Epithelial cell of proximal tubule (primary cell): ENCODE results near the gene CDC42EP3. TPM values are rescaled to one million over a fixed set of nuclear protein-coding genes. Genes with fewer than 3 reads are reported as not detected.
A peak's percentile ranks its signal among the peaks of the same experiment; 100 is the strongest.

Source experiments
- DNase-seq: peaks from one replicate; pipeline ENCODE4 v3.0.0-alpha.2; 2011; ENCODE audit warnings: low read depth
- H3K4me3 ChIP-seq: 2 replicates; pipeline ENCODE4 v1.5.1; 2011; ENCODE audit warnings: low read depth, mild to moderate bottlenecking, low read length
- total RNA-seq: library from RNA; depleted of rRNA; stranded (reverse); fragments of >200 nt; gene quantifications from 2 replicates; pipeline ENCODE4 v1.2.3, GENCODE V29; 2015
- TF ChIP-seq, protein P1 (sequence below): conservative IDR thresholded peaks from 2 replicates; pipeline ENCODE4 v1.5.1; 2012; ENCODE audit warnings: low read depth, mild to moderate bottlenecking, low read length

The CDC42EP3 gene
- total RNA-seq, 1 donor from 2014 or later = 30.0 TPM

DNA sequence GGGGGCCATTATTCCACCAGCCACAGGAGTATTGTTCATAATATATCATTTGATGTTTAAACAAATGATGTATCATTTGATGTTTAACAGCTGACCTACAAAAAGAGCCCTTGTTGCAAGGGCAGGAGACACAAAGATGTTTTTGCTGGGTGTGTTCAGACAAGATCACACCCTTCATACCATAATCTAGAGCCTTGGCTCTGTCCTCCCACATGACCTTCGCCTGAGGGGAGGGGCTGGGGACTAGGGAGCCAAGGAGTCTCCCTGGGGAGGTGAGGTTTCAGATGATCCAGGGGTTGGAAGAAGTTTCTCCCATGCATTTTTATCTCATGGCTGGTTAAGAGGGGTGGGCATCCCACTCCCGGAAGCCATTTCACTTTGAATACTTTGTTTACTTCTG is 33.5 kb downstream of the CDC42EP3 start:
- H3K4me3 ChIP-seq = no peak overlapping the region
- TF ChIP-seq, protein P1, sequence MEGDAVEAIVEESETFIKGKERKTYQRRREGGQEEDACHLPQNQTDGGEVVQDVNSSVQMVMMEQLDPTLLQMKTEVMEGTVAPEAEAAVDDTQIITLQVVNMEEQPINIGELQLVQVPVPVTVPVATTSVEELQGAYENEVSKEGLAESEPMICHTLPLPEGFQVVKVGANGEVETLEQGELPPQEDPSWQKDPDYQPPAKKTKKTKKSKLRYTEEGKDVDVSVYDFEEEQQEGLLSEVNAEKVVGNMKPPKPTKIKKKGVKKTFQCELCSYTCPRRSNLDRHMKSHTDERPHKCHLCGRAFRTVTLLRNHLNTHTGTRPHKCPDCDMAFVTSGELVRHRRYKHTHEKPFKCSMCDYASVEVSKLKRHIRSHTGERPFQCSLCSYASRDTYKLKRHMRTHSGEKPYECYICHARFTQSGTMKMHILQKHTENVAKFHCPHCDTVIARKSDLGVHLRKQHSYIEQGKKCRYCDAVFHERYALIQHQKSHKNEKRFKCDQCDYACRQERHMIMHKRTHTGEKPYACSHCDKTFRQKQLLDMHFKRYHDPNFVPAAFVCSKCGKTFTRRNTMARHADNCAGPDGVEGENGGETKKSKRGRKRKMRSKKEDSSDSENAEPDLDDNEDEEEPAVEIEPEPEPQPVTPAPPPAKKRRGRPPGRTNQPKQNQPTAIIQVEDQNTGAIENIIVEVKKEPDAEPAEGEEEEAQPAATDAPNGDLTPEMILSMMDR = no peak
- DNase-seq = no peak

DNA sequence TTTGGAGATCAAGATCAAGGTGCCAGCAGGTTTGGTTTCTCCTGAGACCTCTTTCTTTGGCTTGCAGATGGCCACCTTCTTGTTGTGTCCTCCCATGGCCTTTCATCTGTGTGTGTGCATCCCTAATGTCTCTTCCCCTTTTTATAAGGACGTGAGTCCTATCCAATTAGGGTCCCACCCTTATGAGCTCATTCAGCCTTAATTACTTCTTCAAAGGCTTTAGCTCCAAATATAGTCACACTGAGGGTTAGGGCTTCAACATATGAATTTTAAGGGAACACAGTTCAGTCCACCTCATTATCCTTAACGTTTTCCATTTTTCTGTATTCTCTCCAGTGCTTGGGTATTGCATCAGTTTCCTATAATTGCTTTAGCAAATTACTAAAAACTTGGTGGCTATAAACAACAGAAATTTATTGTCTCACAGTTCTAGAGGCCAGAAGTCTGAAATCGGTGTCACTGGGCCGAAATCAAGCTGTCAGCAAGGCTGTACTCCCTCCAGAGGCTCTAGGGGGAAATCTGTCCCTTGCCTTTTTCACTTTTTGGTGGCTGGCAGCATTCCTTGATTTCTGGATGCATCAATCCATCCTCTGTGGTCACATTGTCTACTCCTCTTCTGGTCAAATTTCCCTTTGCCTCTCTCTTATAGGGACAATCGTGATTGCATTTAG is 34.1 kb downstream of the CDC42EP3 start:
- H3K4me3 ChIP-seq = no peak overlapping the region
- TF ChIP-seq, protein P1 = peak; percentile 7
- DNase-seq = no peak

DNA sequence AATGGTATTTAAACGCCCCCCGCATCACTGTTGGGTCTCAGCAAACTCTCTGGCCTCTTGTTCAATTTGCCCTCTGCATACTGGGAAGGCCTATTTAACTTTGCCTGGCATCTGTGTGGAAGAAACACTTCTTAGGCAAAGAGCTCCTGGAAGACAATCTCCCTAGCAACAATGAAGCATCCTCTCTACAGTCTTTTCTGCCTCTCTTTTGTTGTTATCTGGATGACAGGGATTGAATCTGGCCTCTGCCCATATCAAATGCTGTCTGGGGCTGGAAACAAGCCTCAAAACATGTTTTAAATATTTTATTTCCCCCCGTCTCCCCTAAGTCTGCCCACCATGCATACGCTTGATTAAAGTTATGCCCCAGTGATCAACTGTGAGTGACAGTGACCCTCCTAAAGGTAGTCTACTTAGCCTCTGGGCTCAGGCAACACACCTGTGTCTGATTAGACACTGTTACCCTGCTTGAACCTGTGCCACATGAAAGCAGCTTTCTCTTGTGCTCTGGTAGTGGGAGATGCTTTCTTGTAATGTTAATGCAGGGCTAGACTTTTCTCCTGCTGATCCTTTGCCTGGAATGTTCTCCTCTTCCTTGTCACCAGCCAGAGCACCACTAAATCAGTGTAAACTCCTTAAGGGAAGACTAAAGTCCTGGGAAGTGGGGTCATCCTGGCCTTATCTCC is 34.9 kb downstream of the CDC42EP3 start:
- TF ChIP-seq, protein P1 = no peak
- H3K4me3 ChIP-seq = no peak overlapping the region
- no peak for DNase-seq

DNA sequence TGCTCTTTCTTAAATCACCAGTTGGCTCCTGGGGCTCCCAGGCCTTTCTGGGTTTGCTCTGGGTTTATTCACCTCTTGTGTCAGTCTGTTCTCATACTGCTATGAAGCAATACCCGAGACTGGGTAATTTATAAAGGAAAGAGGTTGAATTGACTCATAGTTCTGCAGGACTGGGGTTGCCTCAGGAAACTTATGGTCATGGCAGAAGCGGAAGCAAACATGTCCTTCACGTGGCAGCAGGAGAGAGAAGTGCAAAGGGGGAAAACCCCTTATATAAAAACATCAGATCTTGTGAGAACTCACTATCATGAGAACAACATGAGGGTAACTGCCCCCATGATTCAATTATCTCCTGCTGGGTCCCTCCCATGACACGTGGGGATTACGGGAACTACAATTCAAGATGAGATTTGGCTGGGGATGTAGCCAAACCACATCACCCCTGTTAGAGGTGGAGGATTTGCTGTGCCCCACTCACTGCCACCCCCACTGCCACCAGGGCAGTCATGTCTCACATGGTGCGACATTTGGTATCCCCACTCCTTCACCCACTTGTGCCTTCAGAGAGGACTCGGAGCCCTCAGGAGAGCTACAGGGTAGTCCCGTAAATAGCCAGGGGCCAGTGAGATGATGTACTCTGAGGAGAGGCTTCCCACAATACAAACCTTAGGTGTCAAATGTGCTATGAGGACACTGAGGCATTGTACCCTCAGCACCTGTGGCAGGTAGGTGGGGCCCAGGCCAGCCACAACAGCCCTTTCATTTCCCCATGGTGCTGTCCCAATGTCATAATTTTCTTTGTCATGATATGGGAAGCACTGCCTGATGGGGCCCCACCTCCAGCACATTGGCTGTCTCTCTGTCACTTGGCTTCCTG is 35.7 kb downstream of the CDC42EP3 start:
- peak; percentile 40 for DNase-seq
- H3K4me3 ChIP-seq = no peak overlapping the region
- TF ChIP-seq, protein P1 = no peak

DNA sequence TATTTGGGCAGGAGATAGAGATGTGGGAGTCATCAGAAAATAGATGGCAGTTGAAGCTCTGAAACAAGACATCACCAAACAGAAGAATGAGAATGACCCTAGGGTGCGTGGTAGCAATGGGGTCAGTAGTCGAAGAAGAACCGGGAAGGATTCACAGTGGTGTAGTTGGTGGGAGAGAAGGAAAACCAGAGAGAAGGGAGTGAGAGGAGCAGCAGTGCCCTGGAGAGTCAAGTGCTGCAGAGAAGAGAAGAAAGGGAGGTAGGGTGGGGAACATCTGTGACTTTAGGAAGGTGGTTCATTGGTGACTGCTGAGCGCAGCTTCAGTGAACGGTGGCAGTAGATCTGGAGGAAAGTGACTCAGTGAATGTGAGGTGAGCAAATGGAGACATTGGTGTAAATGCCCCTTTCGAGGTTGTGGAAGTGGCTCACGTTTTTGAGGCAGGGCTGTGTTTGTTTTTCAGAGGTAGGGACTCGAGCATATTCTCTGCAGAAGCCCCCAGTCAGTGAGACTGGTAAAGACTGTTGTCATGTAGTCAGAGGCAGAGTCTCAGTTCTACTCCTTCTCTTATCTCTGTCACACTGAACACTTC is 36.4 kb downstream of the CDC42EP3 start:
- no peak for DNase-seq
- H3K4me3 ChIP-seq = no peak overlapping the region
- TF ChIP-seq, protein P1 = no peak

DNA sequence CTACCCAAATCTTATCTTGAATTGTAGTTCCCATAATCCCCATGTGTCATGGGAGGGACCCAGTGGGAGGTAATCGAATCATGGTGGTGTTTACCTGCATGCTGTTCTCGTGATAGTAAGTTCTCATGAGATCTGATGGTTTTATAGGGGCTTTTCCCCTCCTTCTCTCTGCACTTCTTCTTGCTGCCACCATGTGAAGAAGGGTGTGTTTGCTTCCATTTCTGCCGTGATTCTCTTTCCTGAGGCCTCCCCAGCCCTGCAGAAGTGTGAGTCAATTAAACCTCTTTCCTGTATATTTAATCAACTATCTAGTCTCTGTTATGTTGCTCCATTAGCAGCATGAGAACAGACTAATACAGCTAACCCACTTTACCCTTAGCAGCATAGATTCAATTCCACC is 37.6 kb downstream of the CDC42EP3 start:
- DNase-seq = no peak
- TF ChIP-seq, protein P1 = no peak
- no peak overlapping the region for H3K4me3 ChIP-seq
